MM.1S (cell line): ENCODE results near the gene DISC1.
A peak's percentile ranks its signal among the peaks of the same experiment; 100 is the strongest.

Experiments used
- DNase-seq: peaks from one replicate; pipeline ENCODE4 v3.0.0-alpha.2; 2015
- H2AFZ ChIP-seq: fragments of 300-600 bp; sonication (generic); 2 replicates; pipeline ENCODE4 v1.6.0; 2016; ENCODE audit warnings: antibody characterized with exemption, low read length
- H3F3A ChIP-seq: fragments of 300-600 bp; sonication (generic); 2 replicates; pipeline ENCODE4 v1.6.1; 2016; ENCODE audit warnings: mild to moderate bottlenecking, antibody characterized with exemption, low read length, moderate library complexity, mixed read lengths; ENCODE audit not compliant: insufficient read depth
- H3K27ac ChIP-seq: fragments of 300-600 bp; sonication (generic); 2 replicates; pipeline ENCODE4 v1.5.1; 2016; ENCODE audit warnings: mild to moderate bottlenecking, low read length
- H3K27me3 ChIP-seq: fragments of 300-600 bp; sonication (generic); replicated peaks from 2 replicates; pipeline ENCODE4 v1.6.0; 2016; ENCODE audit warnings: low read length; ENCODE audit not compliant: insufficient read depth
- H3K36me3 ChIP-seq: fragments of 300-600 bp; sonication (generic); replicated peaks from 2 replicates; pipeline ENCODE4 v1.6.1; 2016; ENCODE audit warnings: mild to moderate bottlenecking, low read length, mixed read lengths; ENCODE audit not compliant: insufficient read depth
- H3K4me1 ChIP-seq: fragments of 300-600 bp; sonication (generic); 2 replicates; pipeline ENCODE4 v1.6.1; 2016; ENCODE audit warnings: low read length, mixed read lengths
- H3K4me2 ChIP-seq: fragments of 300-600 bp; sonication (generic); 2 replicates; pipeline ENCODE4 v1.6.0; 2016; ENCODE audit warnings: low read depth, low read length
- H3K4me3 ChIP-seq: fragments of 300-600 bp; sonication (generic); 2 replicates; pipeline ENCODE4 v1.5.1; 2016; ENCODE audit warnings: low read length, mixed read lengths
- H3K79me2 ChIP-seq: fragments of 300-600 bp; sonication (generic); 2 replicates; pipeline ENCODE4 v1.6.1; 2016; ENCODE audit warnings: mixed run types, low read length, mixed read lengths
- H3K9ac ChIP-seq: fragments of 300-600 bp; sonication (generic); 2 replicates; pipeline ENCODE4 v1.6.1; 2016; ENCODE audit warnings: low read length, mixed read lengths
- H3K9me2 ChIP-seq: fragments of 300-600 bp; sonication (generic); replicated peaks from 2 replicates; pipeline ENCODE4 v1.6.1; 2016; ENCODE audit warnings: mild to moderate bottlenecking, low read length, mixed read lengths; ENCODE audit not compliant: insufficient read depth
- H3K9me3 ChIP-seq: fragments of 300-600 bp; sonication (generic); replicated peaks from 2 replicates; pipeline ENCODE4 v1.6.1; 2016; ENCODE audit warnings: mild to moderate bottlenecking, low read length, mixed read lengths; ENCODE audit not compliant: insufficient read depth
- H4K20me1 ChIP-seq: fragments of 300-600 bp; sonication (generic); 2 replicates; pipeline ENCODE4 v1.6.1; 2016; ENCODE audit warnings: mild to moderate bottlenecking, low read length, moderate library complexity, mixed read lengths; ENCODE audit not compliant: insufficient read depth
- CTCF ChIP-seq: fragments of 300-600 bp; sonication (generic); IDR thresholded peaks from 2 replicates; pipeline ENCODE4 v1.5.1; 2016; ENCODE audit warnings: antibody characterized with exemption, low read length, mixed read lengths
- EZH2 ChIP-seq: fragments of 300-600 bp; sonication (generic); optimal IDR thresholded peaks from 2 replicates; pipeline ENCODE3; 2017; ENCODE audit warnings: low read depth, mild to moderate bottlenecking, antibody characterized with exemption, low read length, mixed read lengths
- EZH2phosphoT487 ChIP-seq: fragments of 300-600 bp; sonication (generic); IDR thresholded peaks from 2 replicates; pipeline ENCODE4 v1.6.1; 2018; ENCODE audit warnings: antibody characterized with exemption, low read length

DISC1 gene

GRCh38 chr1:231913493-231913892 is 286.9 kb downstream of the DISC1 start:
- Histone ChIP-seq H3F3A (peaks cover 8% of the 10 kb centered on the region), H2AFZ (no peak overlapping the region), H3K9ac (no peak overlapping the region), H4K20me1 (no peaks in the 10 kb centered on the region), H3K9me2 (no peaks in the 10 kb centered on the region), H3K4me2 (no peak overlapping the region), H3K27ac (no peak overlapping the region), H3K27me3 (no peaks in the 10 kb centered on the region), H3K36me3 (no peaks in the 10 kb centered on the region), H3K79me2 (no peaks in the 10 kb centered on the region), H3K4me3 (no peak overlapping the region), H3K4me1 (peaks cover 17% of the 10 kb centered on the region), H3K9me3 (no peaks in the 10 kb centered on the region)
- DNase-seq = no peak
- TF ChIP-seq CTCF = no peak
- TF ChIP-seq EZH2 = no peak
- no peak for TF ChIP-seq EZH2phosphoT487

- H2AFZ ChIP-seq = no peak overlapping the region
- no peaks in the 10 kb centered on the region for H3K79me2 ChIP-seq
- peak overlapping the region; percentile 64 for H3K4me2 ChIP-seq
- peak overlapping the region; percentile 58 for H3K27ac ChIP-seq
- peaks cover 35% of the 10 kb centered on the region for H3K4me1 ChIP-seq
- H3K9me3 ChIP-seq = no peaks in the 10 kb centered on the region
- H3K4me3 ChIP-seq = peak overlapping the region; percentile 28
- H3F3A ChIP-seq = peaks cover 20% of the 10 kb centered on the region
- H3K9me2 ChIP-seq = no peaks in the 10 kb centered on the region
- DNase-seq = peak; percentile 67
- H3K36me3 ChIP-seq = no peaks in the 10 kb centered on the region
- no peaks in the 10 kb centered on the region for H3K27me3 ChIP-seq
- H3K9ac ChIP-seq = no peak overlapping the region
- H4K20me1 ChIP-seq = no peaks in the 10 kb centered on the region
- no peak for TF ChIP-seq EZH2phosphoT487
- no peak for TF ChIP-seq EZH2
Measured at GRCh38 chr1:231918239-231919015, 291.8 kb downstream of the DISC1 start.

GRCh38 chr1:231919239-231919885 is 292.8 kb downstream of the DISC1 start:
- 0 out of 2 replicates have a peak overlapping the region, but pooled peaks have one; percentile 4 for H2AFZ ChIP-seq
- peak; percentile 16 for DNase-seq
- no peaks in the 10 kb centered on the region for H3K9me2 ChIP-seq
- no peaks in the 10 kb centered on the region for H3K27me3 ChIP-seq
- H3K4me2 ChIP-seq = peak overlapping the region; percentile 64
- peaks cover 35% of the 10 kb centered on the region for H3K4me1 ChIP-seq
- H3K9me3 ChIP-seq = no peaks in the 10 kb centered on the region
- peak overlapping the region; percentile 28 for H3K4me3 ChIP-seq
- peak overlapping the region; percentile 58; the same call in 1 of the 2 replicates for H3K27ac ChIP-seq
- TF ChIP-seq CTCF (no peak), EZH2phosphoT487 (no peak), EZH2 (no peak)
- H3K9ac ChIP-seq = peak overlapping the region; percentile 0; the same call in 1 of the 2 replicates
- no peaks in the 10 kb centered on the region for H3K79me2 ChIP-seq
- no peaks in the 10 kb centered on the region for H3K36me3 ChIP-seq
- H4K20me1 ChIP-seq = no peaks in the 10 kb centered on the region
- peaks cover 20% of the 10 kb centered on the region for H3F3A ChIP-seq
